Measurements from ENCODE around the gene ASXL1.
"Not testable (repeated sequence)": the region's sequence is repeated elsewhere in the genome, so short reads cannot be mapped to it uniquely, and the experiment has no call there.

ASXL1 gene

DNA sequence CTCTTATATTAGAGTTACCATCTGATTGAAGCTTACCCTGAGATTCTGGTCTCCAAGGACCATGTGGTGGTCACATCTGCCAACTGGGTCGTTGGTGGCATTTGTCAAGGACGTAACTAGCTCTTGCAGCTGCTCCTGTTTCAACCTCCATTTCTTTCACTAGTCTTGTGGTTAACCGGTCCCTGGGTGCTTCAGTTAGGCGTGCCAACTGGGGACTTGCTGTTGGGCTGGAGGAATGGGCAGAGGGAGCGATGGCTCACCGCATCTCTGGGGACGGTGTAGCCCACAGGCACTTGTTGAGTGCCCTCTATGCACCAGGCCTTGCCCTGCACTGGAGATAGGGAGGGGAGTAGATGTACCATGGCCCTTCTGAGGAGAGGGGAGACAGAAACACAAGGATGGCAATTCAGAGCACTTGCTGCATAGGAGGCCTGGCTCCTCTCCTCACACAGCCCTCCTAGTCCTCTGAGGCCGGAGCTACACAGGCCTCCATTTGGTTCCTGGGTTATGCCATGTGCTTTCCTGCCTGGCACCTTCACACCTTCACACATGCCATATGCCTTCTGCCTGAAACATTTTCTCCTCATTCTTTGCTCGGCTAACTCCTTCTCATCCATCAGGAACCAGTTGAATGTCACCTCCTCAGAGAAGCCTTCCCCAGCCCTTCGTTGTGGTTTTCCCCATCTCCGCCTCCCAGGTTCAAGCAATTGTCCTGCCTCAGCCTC, 20.0 kb upstream of the ASXL1 start:
- no peak for DNase-seq

DNA sequence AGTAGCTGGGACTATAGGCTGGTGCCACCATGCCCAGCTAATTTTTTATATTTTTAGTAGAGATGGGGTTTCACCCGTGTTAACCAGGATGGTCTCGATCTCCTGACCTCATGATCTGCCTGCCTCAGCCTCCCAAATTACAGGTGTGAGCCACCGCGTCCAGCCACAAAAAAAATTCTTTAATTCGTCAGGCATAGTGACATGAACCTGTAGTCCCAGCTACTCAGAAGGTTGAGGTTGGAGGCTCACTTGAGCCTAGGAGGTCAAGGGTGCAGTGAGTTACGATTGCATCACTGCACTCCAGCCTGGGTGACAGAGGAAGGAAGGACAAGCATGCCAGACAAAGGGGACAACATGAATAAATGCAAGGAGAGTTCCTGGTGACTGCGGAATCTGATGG, 19.5 kb upstream of the ASXL1 start:
- DNase-seq: no peak

DNA sequence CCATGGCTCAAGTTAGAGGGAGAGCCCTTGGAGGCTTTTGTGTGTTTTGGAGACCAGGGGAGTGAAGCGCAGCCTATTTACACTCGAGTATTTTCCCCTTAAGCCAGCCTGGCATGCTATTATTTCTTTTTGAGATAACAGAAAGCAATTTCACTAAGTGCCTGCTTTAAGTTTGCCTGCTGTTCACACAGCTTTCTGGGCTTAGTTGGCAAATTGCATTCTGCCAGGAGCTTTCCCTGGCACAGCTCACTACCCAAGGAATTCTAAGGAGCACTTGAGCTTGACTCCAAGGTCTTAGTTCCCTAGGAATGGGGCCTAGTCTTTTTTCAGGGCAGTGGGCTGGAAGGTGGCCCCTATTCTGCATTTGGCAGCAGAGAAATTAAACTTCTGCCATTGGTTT, 19.0 kb upstream of the ASXL1 start:
- DNase-seq: peak; percentile 27

DNA sequence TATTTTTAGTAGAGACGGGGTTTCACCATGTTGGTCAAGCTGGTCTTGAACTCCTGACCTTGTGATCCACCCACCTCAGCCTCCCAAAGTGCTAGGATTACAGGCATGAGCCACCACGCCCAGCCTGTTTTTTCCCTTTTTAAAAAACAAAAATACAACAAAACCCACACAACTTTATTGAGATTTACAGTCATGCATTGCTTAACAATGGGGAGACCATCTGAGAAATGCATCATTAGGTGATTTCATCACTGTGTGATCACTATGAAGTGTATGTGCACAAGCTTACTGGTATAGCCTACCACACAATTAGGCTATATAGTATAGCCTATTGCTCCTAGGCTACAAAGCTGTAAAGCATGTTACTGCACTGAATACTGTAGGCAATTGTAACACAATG, 17.1 kb upstream of the ASXL1 start:
- not testable (repeated sequence) for DNase-seq

DNA sequence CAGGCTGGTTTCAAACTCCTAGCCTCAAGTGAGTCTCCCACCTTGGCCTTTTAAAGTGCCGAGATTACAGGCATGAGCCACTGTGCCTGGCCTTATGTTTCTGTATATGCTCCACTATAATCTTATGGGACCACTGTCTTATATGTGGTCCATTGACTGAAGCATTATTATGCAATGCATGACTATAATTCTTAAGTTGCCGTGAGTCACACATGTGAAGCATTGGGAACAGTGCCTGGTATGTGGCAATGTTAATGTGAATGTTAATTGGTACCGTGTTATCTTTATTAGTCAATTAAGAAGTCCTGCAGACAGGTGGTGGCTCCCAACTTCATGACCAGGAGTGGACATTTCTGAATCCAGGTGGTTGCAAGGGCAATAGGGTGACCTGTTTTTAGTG, 14.7 kb upstream of the ASXL1 start:
- DNase-seq: no peak

DNA sequence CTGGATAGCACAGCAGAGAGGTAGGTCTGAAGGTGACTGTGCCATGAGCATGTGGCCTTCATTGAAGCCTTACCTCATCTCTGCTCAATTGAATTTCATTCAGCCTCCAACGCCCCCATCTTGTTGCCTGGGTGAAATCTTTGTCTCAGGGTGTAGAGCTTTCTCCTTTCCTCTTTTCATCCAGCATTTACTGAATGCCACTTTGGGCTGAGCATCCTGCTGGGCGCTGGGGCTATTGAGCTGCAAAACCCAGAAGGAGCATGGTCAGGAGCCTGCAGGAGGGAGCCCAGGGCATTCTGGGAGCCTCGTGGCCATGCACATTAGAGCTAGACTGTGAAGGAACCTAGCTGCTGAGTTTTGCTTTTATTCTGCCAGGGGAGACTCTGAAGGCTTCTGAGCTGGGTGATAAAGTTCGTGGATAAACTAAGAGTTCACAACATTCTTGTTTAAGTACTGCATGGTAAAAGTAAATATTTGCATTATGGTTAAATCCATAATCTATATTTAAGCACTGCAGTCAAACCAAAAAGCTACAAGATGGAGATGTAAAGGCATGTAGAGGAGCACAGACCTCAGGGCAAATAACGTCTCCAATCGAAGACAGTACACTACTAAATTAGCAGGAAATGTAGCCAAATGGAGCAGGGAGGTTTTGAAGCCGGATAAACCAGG, 13.2 kb upstream of the ASXL1 start:
- peak; percentile 48 for DNase-seq

DNA sequence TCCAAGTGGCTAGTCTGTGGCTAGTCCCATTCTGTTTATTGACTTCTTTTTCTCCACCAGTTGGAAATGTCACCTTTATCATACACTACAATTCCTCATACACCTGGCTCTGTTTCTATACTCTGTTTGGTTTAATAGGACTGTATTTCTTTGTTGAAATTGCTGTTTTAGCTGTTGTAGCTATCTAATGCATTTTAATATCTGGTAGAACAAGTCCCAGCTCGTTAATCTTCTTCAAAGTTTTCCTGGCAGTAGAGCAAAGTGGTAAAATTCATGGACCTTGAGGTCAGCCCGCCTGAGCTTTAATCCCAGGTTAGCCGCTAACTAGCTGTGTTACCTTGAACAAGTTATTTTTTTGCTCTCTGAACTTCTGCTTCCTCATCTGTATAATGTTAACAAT, 9.9 kb upstream of the ASXL1 start:
- DNase-seq: no peak

DNA sequence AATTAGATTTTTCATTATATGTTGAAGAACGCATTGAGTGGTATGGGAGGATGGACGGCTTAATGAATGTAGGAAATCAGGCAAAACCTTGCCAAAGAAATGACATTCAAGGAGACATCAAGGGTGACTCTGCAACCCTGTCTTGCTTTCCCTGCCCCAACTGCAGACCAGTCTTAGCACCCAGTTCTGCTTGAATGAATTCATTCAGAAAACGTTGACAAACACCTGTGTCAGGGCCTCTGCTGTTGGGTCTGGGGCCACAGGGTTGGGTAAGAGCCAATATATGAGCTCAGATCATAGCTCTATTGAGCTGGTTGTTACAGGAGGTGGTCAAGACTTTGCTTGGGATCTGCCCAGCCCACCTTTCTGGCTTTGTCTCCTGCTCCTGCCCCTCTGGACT, 7.7 kb upstream of the ASXL1 start:
- no peak for DNase-seq

DNA sequence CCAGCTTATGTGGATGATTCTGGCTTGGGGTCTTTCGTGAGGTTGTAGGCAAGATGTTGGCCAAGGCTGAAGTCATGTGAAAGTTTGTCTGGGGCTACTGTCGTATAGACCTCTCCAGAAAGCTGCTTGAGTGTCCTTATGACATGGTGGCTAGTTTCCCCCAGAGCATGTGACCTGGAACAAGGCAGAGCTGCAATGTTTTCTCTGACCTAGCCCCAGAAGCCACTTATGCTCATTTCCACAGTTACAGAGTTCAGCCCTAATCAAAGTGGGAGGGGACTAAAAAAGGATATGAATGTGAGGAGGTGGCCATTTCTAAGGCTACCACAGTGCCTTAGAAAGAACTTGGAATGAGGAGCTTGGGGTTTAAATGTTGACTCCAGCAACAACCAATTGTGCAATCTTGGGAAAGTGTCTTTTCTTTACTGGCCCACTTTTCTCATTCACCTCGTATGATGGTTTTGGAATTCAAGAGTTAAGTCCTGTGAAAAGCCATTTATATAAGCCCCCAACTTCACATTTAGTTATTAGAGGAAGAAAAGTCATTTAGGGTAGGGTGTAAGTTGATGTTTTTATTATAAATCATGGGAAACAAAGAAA, 5.9 kb upstream of the ASXL1 start:
- no peak for DNase-seq

DNA sequence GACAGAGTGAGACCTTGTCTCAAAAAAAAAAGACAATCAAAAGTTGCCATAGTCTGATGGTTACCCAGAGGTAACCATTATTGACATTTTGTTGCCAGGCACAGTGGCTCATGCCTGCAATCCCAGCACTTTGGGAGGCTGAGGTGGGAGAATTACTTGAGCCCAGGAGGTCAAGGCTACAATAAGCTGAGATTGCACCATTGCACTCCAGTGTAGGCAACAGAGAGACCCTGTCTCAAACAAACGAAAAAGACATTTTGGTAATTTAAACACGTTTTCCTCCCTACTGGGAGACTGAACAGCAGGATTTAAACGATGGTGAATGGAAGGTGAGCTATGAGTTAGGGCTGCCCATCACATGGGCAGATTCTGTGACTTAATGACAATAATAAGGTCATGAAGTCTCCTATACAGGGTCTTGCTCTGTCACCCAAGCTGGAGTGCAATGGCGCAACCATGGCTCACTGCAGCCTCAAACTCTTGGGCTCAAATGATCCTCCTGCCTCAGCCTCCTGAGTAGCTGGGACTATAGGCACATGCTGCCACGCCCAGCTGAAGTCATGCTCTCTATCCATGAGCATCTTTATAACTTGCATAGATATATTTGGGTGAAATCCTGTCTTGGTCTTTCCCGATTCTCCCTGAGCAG, 4.2 kb upstream of the ASXL1 start:
- DNase-seq: no peak

DNA sequence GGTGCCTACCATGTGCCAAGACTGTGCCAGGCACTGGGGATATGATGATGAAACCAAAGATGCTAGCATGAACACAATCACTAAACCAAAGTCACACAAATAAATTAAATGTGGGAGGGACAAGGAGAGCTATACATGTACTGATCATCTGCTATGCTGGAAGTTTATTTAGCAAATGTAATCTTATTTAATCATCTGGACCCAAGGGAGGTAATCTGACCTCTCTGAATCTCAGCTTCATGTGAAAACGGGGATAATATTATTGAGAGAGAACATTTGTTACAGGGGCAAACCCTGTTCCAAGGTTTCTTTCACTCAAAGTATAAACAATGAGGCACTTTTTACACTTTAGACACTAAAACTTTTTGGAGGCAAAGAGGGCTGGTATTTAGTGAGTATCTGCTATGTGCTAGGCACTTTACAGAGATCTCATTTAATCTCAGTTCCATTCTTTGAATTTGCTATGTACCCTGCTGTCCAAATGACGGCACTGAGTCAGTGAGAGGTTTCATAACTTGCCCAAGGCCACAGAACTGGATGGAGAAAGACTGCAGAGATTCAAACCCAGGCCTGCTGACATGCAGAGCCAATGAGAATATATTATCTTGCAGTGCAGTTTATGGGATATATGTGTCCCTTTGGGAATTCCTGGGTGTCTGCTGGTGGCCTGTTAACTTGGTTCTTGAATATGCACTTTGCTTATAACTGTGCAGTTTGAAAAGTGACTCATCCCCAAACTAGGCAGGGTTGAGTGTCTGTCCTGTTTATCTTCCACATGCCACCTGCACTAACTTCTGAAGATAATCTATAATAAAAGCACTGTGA, 3.3 kb upstream of the ASXL1 start:
- DNase-seq: no peak

DNA sequence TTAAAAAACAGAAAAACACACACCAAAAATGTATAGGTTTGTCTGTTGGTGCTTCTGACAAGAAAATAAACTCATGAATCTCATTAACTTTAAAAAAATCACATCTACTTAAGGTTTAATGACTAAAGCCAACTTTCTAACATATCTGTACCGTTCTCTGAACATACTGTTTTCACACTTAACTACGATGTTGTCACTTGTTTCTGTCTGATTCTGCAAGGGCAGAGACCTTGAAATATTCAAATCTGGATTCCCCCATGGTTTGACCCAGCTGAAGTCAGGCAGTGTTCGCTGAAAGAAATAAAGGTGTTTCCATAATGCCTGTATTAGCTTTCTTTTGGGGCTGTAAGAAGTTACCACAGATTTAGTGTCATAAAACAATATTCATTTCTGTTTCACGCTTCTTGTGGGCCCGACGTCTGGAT, 2.7 kb upstream of the ASXL1 start:
- DNase-seq: no peak

DNA sequence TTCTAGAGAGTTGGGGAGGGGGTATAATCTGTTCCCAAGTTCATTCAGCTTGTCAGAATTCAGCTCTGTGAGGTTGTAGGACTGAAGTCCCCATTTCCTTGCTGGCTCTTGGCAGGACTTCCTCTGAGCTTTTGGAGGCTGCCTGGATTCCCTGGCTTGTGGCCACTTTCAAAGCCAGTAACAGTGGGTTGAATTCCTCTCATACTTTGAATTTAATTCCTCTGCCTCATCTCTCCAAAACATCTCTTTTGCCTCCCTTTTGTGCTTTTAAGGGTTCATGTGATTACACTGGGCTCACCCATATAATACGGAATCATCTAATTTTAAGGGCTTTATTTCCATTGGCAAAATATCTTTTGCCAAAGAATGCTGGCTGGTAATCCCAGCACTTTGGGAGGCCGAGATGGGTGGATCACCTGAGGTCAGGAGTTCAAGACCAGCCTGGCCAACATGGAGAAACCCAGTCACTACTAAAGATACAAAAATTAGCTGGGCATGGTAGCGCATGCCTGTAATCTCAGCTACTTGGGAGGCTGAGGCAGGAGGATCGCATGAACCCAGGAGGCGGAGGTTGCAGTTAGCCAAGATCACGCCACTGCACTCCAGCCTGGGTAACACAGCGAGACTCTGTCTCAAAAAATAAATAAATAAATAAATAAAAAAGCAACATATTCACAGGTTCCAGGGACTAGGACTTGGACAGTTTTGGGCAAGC, 2.1 kb upstream of the ASXL1 start:
- not testable (repeated sequence) for DNase-seq

DNA sequence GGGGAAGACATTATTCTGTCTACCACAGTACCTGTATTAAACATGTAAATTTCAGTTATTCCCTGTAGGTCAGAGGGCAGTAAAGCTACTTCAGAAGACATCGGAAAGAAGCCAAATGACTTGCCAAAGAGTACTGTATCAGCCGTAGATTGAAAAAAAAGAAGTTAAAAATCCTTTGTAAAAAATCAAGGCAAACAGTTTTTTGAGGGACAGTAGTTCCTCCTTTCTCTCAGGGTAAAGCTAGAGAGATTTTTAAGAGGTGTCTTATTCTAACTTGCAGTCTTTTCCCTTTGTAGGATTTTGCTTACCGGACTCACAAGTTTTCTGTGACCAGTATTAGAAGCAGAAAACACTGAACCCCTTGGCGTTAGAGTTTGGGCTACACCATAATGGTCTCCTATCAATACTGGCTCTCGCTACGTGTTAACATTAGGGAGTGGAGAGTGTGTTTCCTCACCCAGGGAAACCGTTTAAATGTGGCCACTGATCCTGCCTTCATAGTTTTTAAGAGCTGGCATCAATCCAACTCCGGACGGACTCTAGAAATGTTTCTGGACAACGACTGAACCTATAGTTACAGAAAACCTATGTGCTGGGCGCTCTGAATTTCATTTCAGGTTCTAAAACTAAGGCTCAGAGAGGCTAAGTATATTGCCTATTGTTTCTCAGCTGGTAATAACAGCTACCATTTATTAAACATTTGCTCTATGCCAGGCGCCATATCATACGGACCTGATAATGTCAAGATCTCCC, 1.3 kb upstream of the ASXL1 start:
- DNase-seq: no peak

DNA sequence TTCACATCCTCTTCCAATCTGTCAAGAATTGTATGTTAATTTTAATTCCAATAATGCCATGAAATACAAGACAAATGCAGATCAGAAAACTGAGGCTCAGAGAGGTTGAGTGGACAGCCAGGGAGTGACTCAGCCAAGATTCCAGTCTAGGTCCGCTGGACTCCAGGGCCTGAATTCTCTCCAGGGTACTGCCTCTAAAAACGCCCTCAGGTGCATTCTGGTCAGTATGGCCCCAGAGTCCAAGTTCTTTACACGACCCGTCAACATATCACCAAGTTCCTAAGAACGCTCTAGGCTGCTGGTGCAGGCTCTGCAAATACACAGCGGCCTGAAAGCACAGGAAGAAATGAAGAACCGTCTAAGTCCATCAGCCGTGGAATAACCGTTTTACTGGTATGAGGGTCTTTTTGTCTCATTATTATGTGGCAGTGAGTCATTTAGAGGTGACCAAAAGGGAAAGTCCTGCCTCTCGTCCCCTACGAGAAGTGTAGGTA, 709 bp upstream of the ASXL1 start:
- DNase-seq: no peak

DNA sequence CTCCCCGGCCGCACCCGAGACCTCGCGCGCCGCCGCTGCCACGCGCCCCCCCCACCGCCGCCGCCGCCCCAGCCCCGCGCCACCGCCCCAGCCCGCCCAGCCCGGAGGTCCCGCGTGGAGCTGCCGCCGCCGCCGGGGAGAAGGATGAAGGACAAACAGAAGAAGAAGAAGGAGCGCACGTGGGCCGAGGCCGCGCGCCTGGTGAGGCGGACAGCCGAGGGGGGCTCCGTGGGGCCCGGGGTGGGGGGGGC, 426 bp downstream of the ASXL1 start:
- DNase-seq: peak; percentile 53

DNA sequence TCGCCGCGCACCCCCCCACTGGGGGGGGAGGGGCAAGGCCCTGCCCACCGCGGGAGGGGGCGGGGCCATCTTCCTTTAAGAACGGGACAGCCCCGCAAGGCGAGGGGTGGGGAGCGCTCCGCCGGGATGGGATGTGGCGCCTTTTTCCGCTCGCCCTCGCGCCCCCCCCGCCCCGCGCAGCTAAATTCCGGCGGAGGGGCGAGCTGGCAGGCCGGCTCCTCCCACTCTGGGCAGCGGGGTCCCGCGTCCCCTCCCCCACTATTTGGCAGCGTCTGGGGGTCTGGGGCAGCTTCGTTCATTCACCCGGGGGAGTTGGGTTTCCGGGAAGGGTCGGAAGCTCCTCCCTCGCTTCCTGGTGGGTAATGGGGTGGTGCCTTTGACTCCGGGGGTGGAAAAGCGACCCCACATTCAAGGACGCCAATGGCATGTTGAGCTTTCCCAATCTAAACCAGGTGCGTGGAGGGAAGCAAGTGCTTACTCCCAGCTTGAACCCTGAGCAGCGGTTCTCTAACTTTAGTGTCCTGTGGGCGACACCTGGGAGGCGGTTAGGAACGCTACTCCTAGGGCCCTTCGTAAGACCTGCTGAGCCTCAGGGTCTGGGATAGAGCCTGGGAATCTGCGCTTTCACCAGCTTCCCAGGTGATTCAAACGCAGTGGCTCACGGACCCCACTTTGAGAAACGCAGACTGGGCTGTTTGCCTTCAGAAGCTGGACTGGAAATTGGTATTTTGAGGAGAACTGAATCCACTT, 927 bp downstream of the ASXL1 start:
- peak; percentile 53 for DNase-seq

DNA sequence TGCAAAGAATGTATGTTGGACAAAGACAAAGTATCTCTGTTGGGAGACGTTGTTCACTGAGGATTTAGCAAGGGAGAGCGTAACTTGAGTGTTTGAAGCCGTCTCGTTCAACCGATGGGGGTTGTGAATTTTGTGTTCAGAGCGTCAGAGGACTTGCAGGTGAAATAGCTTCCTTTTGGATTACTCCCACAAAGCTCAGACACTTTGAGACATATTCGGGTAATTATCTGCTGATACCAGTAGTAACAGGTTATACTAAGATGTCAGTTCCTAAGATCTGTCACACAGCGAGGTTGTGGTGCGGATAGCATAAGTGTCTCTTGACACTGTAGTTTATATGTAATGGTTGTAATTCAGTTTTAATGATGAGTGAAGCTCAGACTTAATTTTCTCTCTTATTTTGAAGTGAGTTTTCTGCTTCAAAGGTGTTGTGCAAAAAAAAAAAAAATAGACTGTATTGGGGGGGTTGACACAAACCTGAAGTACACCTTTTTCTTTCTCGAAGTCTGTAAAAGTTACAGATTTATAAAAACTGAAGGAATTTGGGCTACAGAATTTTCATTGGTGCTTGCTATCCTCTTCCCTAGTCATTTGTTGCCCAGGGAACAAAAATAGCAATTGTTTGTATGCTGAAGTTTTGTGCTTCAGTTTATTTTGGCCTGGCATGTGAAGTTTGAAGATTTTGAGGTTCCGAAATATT, 1.7 kb downstream of the ASXL1 start:
- DNase-seq: no peak

DNA sequence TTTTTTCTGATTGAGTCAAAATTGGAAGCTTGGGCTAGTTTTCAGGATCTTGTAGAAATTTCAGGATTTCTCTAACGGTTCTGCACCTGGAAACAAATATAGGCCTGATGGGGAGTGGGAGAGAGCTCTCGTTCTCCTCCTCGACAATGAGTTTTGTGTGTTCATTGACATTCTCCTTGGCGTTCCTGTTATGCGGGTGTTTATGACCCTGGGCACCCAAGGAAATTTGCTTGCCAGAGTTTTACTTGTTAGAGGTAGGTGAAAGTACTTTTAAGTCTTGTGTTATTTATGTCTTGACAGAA, 2.2 kb downstream of the ASXL1 start:
- no peak for DNase-seq

DNA sequence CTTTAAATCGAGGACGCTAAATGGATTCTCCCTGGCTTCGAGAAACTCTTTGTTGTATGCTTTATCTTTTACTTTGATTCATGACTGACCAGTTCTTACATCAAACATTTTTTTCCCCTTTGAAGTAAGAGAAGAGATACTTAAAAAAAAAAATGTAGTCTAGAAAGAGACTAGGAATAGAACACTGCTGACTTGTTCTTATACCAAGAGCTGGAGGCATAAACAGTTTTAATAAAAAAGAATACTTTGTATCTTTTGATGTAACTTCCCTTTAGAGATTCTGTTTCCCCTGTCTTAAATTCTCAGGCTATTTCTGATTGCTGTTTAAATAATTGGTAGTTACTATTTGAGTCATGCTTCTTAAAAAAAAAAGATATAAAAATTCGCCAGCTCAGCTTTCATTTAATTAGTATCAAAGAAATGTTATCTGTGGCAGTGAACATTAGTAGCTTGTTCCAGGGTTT, 4.8 kb downstream of the ASXL1 start:
- no peak for DNase-seq
